Fibroblast of lung (primary cell): ENCODE data around the gene KIAA1549. TPM values are rescaled to one million over a fixed set of nuclear protein-coding genes. Genes with fewer than 3 reads are reported as not detected.

Source experiments
- DNase-seq, 2 donors: peaks; one replicate each; pipeline versions ENCODE4 v3.0.0 to v3.0.0-alpha.2; 2010; ENCODE audit warnings: low read depth in 2 of 2
- H2AFZ ChIP-seq: 2 replicates; pipeline ENCODE4 v1.5.1; 2012; ENCODE audit warnings: low read length, control low read depth, inconsistent platforms
- H3K27ac ChIP-seq: 2 replicates; pipeline ENCODE4 v1.5.1; 2011; ENCODE audit warnings: low read length, control low read depth; ENCODE audit not compliant: insufficient read depth
- H3K27me3 ChIP-seq: 2 replicates; pipeline ENCODE4 v1.5.1; 2011; ENCODE audit warnings: mild to moderate bottlenecking, low read length; ENCODE audit not compliant: control insufficient read depth, insufficient read depth
- H3K36me3 ChIP-seq: 2 replicates; pipeline ENCODE4 v1.5.1; 2011; ENCODE audit warnings: low read length; ENCODE audit not compliant: control insufficient read depth, insufficient read depth
- H3K4me1 ChIP-seq: 2 replicates; pipeline ENCODE4 v1.5.1; 2011; ENCODE audit warnings: low read length; ENCODE audit not compliant: control insufficient read depth, insufficient read depth; ENCODE audit errors: extremely low read depth
- H3K4me2 ChIP-seq: 2 replicates; pipeline ENCODE4 v1.5.1; 2011; ENCODE audit warnings: low read length, control low read depth; ENCODE audit not compliant: insufficient read depth; ENCODE audit errors: extremely low read depth
- H3K4me3 ChIP-seq, 4 experiments: fragments of 200-600 bp in 1 of 4; sonication (generic) in 1 of 4; replicated peaks in 1 of 4; 2 replicates each; pipeline ENCODE4 v1.5.1; 2011 to 2016; ENCODE audit warnings: low read length in 4 of 4, low read depth in 3 of 4, mild to moderate bottlenecking in 3 of 4, control low read depth in 2 of 4, inconsistent platforms in 1 of 4, mixed read lengths in 1 of 4; ENCODE audit not compliant: insufficient read depth in 1 of 4; ENCODE audit errors: control extremely low read depth in 1 of 4
- H3K79me2 ChIP-seq: 2 replicates; pipeline ENCODE4 v1.5.1; 2012; ENCODE audit warnings: mild to moderate bottlenecking, low read length, inconsistent platforms; ENCODE audit not compliant: control insufficient read depth, insufficient read depth
- H3K9ac ChIP-seq: 2 replicates; pipeline ENCODE4 v1.5.1; 2011; ENCODE audit warnings: mild to moderate bottlenecking, low read length, control low read depth; ENCODE audit not compliant: insufficient read depth
- H3K9me3 ChIP-seq: 2 replicates; pipeline ENCODE4 v1.5.1; 2012; ENCODE audit warnings: low read depth, low read length; ENCODE audit not compliant: control insufficient read depth, insufficient read depth
- H4K20me1 ChIP-seq: 2 replicates; pipeline ENCODE4 v1.5.1; 2011; ENCODE audit warnings: low read length; ENCODE audit not compliant: control insufficient read depth, insufficient read depth; ENCODE audit errors: extremely low read depth
- CTCF ChIP-seq, 2 donors: IDR thresholded peaks in 1 of 2; conservative IDR thresholded peaks in 1 of 2; 1 replicate in 1 of 2; 2 replicates in 1 of 2; pipeline ENCODE4 v1.5.1; 2011 to 2012; ENCODE audit warnings: low read length in 2 of 2, control low read depth in 1 of 2, inconsistent platforms in 1 of 2, low read depth in 1 of 2, mild to moderate bottlenecking in 1 of 2
- EZH2 ChIP-seq: IDR thresholded peaks from 2 replicates; pipeline ENCODE4 v1.5.1; 2012; ENCODE audit warnings: low read length, control low read depth, mild to moderate bottlenecking; ENCODE audit errors: missing control alignments
- polyA plus RNA-seq, 2 donors: library from polyadenylated mRNA; depleted of rRNA in 1 of 2; stranded (reverse) in 1 of 2; unstranded in 1 of 2; fragments of >200 nt; gene quantifications; 2 replicates each; pipeline ENCODE4 v1.2.1, GENCODE V29; 2011 to 2012; ENCODE audit warnings: missing spikeins in 1 of 2
- total RNA-seq: library from RNA; depleted of rRNA; stranded (reverse); fragments of >200 nt; gene quantifications from 2 replicates; pipeline ENCODE4 v1.2.1, GENCODE V29; 2014

KIAA1549 gene
- total and polyA plus RNA-seq, 2 donors (not counting 1 experiment from before 2014, with no cell fraction given): 0.48 to 0.66 TPM

GRCh38 chr7:138796038-138796615, 185.1 kb downstream of the KIAA1549 start:
- no peaks in the 10 kb centered on the region for H3K9me3 ChIP-seq
- H2AFZ ChIP-seq: no peak overlapping the region
- H3K4me3 ChIP-seq: no peak overlapping the region
- H3K27me3 ChIP-seq: no peaks in the 10 kb centered on the region
- H3K9ac ChIP-seq: no peak overlapping the region
- H3K27ac ChIP-seq: no peak overlapping the region
- H3K79me2 ChIP-seq: no peaks in the 10 kb centered on the region
- DNase-seq: no peak
- H3K4me1 ChIP-seq: no peaks in the 10 kb centered on the region
- TF ChIP-seq CTCF (conservative IDR thresholded peaks at IDR 0.05 in 1 of 2, IDR thresholded peaks at IDR 0.05 in 1 of 2; ENCODE audit: low read depth in 1 of 2, low read length in 2 of 2): no peak
- no peak for TF ChIP-seq EZH2
- H4K20me1 ChIP-seq: no peaks in the 10 kb centered on the region
- H3K4me2 ChIP-seq: no peak overlapping the region
- H3K36me3 ChIP-seq: no peaks in the 10 kb centered on the region

- Histone ChIP-seq H3K36me3 (no peaks in the 10 kb centered on the region), H3K4me2 (no peak overlapping the region), H2AFZ (no peak overlapping the region), H3K4me3 (no peak overlapping the region), H3K27me3 (no peaks in the 10 kb centered on the region), H3K79me2 (no peaks in the 10 kb centered on the region), H4K20me1 (no peaks in the 10 kb centered on the region), H3K4me1 (no peaks in the 10 kb centered on the region), H3K27ac (no peak overlapping the region), H3K9me3 (no peaks in the 10 kb centered on the region), H3K9ac (no peak overlapping the region)
- TF ChIP-seq CTCF (conservative IDR thresholded peaks at IDR 0.05 in 1 of 2, IDR thresholded peaks at IDR 0.05 in 1 of 2; ENCODE audit: low read depth in 1 of 2, low read length in 2 of 2): no peak
- no peak for TF ChIP-seq EZH2
- DNase-seq: peak in 1 of 2 donors; percentile 43
Measured at GRCh38 chr7:138785587-138786437, 195.4 kb downstream of the KIAA1549 start.

GRCh38 chr7:138784692-138785091, 196.5 kb downstream of the KIAA1549 start:
- no peak for TF ChIP-seq EZH2
- TF ChIP-seq CTCF (conservative IDR thresholded peaks at IDR 0.05 in 1 of 2, IDR thresholded peaks at IDR 0.05 in 1 of 2; ENCODE audit: low read depth in 1 of 2, low read length in 2 of 2): no peak
- DNase-seq: no peak
- H3K4me1 ChIP-seq: no peaks in the 10 kb centered on the region

More at GRCh38 chr7:138784692-138785091, 196.5 kb downstream of the KIAA1549 start:
- H4K20me1 ChIP-seq: no peaks in the 10 kb centered on the region
- H3K79me2 ChIP-seq: no peaks in the 10 kb centered on the region
- no peak overlapping the region for H2AFZ ChIP-seq
- H3K4me2 ChIP-seq: no peak overlapping the region
- no peaks in the 10 kb centered on the region for H3K36me3 ChIP-seq
- H3K27me3 ChIP-seq: no peaks in the 10 kb centered on the region
- no peak overlapping the region for H3K9ac ChIP-seq
- no peaks in the 10 kb centered on the region for H3K9me3 ChIP-seq
- no peak overlapping the region for H3K4me3 ChIP-seq
- no peak overlapping the region for H3K27ac ChIP-seq

Other genes with a start within 250 kb of the KIAA1549 start
- not detected in 2 replicates for gene TMEM213, start 183.4 kb downstream of the KIAA1549 start, total RNA-seq
- gene TMEM213, start 183.4 kb downstream of the KIAA1549 start, polyA plus RNA-seq: not detected in 2 replicates
- gene ATP6V0A4, start 183.2 kb downstream of the KIAA1549 start, total RNA-seq: not detected in 2 replicates
- gene ATP6V0A4, start 183.2 kb downstream of the KIAA1549 start, polyA plus RNA-seq: not detected in 2 replicates
- 5.3 and 8.5 TPM in 2 replicates for gene ZC3HAV1L, start 54.7 kb upstream of the KIAA1549 start, total RNA-seq
- gene ZC3HAV1L, start 54.7 kb upstream of the KIAA1549 start, polyA plus RNA-seq: 5.1 and 8.9 TPM in 2 replicates
- 24.7 and 24.8 TPM in 2 replicates for gene ZC3HAV1, start 128.3 kb upstream of the KIAA1549 start, total RNA-seq
- gene ZC3HAV1, start 128.3 kb upstream of the KIAA1549 start, polyA plus RNA-seq: 28.8 and 31.8 TPM in 2 replicates
- 4.1 and 5.9 TPM in 2 replicates for gene UBN2, start 249.8 kb upstream of the KIAA1549 start, total RNA-seq
- gene UBN2, start 249.8 kb upstream of the KIAA1549 start, polyA plus RNA-seq: 2.2 and 2.3 TPM in 2 replicates